A673 (cell line): ENCODE measurements around the gene HOMER3.

Source experiments
- EZH2 ChIP-seq: fragments of 200-600 bp; sonication (generic); IDR thresholded peaks from 2 replicates; pipeline ENCODE4 v1.6.1; 2017; ENCODE audit warnings: borderline replicate concordance, low read depth, mild to moderate bottlenecking, mixed read lengths, antibody characterized with exemption, low read length; ENCODE audit not compliant: poor library complexity, severe bottlenecking
- TF ChIP-seq, protein P1 (sequence below): fragments of 300-800, 200-600 bp; sonication (generic); conservative IDR thresholded peaks from 2 replicates; pipeline ENCODE4 v1.5.1; 2017; ENCODE audit warnings: low read depth, mild to moderate bottlenecking, antibody characterized with exemption, low read length, moderate library complexity, mixed read lengths

DNA sequence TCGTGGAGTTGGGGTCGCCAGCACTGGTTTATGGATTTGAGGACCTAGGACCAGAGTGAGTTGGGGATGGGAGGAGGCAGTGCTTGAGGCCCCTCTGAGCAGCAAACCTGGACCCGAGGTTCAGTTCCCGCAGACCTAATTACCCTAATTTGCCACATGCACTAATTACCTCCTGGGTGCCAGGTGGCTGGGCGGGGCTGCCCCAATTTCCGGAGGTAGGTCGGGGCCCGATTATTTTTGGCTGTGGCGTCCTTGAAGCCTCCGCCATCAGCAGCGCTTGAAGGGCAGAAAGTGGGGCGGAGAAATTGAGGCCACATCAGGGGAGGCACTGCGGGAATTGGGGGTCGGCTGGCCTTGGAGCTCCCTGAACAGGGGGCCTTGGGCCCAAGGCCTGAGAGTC lies 5.9 kb upstream of the HOMER3 start:
- TF ChIP-seq, protein P1, sequence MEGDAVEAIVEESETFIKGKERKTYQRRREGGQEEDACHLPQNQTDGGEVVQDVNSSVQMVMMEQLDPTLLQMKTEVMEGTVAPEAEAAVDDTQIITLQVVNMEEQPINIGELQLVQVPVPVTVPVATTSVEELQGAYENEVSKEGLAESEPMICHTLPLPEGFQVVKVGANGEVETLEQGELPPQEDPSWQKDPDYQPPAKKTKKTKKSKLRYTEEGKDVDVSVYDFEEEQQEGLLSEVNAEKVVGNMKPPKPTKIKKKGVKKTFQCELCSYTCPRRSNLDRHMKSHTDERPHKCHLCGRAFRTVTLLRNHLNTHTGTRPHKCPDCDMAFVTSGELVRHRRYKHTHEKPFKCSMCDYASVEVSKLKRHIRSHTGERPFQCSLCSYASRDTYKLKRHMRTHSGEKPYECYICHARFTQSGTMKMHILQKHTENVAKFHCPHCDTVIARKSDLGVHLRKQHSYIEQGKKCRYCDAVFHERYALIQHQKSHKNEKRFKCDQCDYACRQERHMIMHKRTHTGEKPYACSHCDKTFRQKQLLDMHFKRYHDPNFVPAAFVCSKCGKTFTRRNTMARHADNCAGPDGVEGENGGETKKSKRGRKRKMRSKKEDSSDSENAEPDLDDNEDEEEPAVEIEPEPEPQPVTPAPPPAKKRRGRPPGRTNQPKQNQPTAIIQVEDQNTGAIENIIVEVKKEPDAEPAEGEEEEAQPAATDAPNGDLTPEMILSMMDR, result no peak
- no peak for TF ChIP-seq EZH2
